ENCODE measurements around the gene GTF2E1.
"Not testable (repeated sequence)": the region's sequence is repeated elsewhere in the genome, so short reads cannot be mapped to it uniquely, and the experiment has no call there.

Gene GTF2E1

DNA sequence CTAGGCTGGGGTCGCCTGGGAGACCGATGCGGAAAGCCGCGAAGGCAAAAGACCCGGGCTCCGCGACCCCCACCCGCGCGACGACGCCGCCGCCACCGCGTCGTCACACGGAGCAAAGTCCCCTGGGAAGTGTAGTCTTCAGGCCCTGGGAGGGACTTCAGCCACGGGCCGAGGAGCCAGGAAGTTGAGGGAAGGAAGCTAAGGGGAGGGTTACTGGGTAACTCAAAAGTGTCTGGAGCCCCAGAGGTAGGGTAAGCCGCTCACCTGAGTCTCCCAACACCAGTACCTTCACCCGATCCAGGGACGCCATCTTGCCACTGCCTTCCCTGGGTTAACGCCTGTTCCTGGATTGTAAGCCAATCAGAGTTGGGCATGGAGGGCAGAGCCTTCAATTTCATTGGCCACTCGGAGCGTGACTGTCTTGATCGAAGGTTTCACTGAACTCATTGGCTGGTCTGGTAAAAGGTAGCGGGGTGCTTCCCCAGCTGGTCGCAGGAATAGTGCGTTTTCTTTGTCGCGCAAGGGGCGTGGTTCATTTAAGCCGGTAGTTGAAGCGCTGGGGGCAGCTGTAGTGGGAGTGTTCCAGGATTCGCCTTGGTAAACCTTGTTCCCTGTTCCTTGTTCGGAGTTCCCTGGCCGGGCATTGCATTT lies at the start of gene GTF2E1, which contains the start of gene RABL3:
GTF2E1 (plus strand) TSS at position 547 of the 651 bp plus-strand sequence. CDS start 7,809 bp downstream, outside the sequence.
RABL3 (minus strand) TSS at position 319 of the 651 bp plus-strand sequence; CDS start at position 310, 9 bp downstream.
- peak; percentile 99 for DNase-seq

DNA sequence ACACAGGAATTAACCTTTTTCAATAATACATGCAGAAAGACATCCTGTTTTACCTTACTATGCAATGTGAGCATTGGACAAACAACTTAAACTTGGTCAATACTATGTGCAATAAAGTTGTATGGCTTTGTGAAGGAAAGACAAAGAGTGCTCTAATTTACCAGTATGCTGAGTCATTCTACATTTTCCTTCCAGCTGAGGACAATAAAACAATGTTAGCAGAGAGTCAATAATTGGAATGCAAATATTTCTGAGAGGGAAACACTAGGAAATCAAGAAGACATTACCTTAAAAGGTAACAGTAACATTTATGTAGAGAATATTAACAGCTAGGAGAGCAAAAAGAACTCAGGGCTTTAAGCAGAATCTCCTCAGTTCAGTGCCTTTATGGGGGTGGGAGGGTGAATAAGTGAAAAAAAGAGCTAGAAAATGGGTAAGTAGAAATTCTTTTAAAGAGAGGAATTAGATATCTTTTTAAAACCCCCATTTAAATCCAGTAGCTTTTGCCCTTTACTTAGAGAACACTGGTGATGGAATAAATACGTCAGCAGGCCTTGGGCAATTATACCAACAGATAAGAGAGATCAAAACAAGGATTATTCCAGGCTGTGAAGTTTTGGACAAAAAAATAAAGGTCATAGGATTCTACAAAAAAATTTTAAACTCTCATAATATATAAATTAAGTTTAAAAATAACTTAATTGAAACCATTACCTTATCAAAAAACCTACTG lies 48.9 kb upstream of the GTF2E1 start:
- DNase-seq = peak; percentile 57

DNA sequence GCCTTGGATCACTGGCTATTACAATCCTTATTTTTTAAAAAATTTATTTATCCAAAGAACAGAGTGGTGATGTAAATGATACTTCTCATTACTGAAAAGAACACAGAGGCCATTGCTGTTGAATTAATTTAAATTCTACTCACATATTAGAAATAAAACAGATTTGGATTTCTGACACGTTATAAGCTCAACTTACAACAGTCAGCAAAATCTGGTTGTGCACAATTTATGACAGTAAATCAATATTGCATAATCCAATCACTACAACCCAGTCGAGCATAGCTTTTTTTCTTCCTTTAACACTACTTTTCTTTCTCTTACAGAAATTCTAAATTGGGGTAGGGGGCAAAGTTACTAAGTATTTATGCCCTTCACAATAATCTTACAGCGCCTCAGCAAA lies 43.2 kb upstream of the GTF2E1 start:
- no peak for DNase-seq

DNA sequence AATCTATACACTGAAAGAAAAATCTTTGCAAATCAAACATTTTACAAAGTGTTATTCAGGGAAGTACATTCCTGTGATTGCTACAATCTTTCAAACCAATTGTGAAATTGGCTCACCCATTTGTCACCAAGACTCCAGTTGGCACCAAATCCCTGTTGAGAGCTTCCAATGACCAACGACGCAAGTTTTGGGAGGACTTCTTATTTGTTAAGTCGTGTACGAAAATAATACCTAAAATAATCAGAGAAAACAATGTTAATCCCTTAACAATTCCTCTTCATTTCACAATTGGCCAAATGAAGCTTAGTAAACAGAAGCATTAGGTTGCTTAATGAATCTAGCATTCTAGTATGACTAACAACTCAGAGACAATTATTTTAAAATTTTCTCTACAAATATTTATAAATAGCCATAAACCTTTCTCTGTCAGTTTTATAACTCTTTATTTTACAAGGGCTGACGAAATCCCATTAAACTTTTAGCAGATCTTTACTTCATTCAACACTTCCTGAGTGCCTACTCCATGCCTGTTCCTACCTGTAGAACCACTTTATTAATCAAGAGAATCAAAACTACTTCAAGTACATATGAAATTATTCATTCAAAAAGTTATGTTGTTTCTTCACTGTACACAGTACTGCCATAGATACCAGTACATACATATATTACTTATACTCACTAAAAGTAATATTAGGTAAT lies 36.5 kb upstream of the GTF2E1 start:
- DNase-seq = peak; percentile 6

DNA sequence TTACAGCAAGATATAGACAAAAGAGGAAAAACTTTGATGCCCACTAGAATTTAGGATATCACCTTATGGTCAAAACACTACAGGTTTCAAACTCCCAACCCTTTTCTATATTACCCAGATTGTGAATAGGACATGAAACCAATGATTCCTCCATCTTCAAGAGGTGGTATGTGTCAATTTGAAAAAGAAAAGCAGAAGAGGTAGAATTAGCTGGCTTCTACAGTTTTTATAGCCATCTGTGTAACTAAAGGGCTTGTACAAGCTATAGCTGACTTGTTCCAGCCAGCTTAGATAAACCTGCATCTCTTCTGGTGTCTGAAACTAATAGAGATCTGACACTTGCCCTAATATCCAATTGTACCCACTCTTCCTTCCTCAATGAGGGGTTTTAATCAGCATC lies 35.6 kb upstream of the GTF2E1 start:
- no peak for DNase-seq

DNA sequence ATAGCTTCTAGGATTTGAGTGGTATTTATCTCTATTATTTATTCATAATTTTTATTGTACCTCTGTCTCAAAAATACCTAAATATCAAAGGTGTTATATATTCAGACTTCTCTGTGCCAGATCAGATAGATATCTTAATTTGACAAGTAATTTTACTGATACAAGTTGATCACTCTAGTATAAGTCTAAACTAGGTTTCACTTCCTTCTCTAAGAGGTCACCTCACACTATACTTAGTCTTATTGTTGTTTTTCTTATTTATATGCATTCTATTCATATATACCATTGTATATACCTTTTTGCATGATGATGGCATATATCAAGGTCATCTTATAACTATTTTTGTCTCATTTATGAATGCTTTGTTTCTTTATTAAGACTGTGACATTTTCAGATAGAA lies 34.1 kb upstream of the GTF2E1 start:
- DNase-seq = no peak

DNA sequence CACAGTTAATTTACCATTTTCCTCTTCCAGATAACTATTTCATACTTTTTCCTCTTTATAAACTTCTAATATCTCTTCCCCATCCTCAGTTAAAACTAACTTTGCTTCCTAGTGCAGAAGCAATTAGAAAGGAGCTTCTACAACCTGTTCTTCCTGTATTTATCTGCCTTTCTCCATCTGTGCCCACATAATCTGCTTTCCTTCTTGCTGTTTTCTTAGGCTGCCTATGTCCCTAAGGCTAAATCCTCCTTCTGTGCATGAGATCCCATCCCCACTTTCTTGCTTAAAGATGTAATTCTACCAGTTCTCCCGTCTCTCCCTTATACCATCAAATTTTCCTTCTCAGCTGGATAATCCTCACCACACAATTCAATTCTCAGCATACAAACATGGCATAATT lies 32.2 kb upstream of the GTF2E1 start:
- DNase-seq = no peak

DNA sequence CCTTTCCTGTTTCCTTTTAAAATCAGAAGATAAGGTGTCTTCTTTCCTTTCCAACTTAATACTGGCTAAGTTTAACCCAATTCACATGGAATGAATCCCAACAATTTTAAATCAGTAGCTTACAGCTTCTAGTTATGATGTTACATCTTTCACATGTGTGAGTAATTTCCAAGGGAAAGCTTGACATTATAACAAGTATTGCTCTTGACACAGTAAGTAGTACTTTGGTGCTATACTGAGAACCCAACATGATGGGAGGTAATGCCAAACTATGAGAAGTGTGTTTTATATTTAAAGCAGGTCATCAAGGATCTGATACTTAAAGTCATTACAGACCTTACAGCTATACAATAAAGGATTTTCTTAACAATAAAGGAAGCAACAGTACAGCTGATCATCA lies 29.3 kb upstream of the GTF2E1 start:
- no peak for DNase-seq

DNA sequence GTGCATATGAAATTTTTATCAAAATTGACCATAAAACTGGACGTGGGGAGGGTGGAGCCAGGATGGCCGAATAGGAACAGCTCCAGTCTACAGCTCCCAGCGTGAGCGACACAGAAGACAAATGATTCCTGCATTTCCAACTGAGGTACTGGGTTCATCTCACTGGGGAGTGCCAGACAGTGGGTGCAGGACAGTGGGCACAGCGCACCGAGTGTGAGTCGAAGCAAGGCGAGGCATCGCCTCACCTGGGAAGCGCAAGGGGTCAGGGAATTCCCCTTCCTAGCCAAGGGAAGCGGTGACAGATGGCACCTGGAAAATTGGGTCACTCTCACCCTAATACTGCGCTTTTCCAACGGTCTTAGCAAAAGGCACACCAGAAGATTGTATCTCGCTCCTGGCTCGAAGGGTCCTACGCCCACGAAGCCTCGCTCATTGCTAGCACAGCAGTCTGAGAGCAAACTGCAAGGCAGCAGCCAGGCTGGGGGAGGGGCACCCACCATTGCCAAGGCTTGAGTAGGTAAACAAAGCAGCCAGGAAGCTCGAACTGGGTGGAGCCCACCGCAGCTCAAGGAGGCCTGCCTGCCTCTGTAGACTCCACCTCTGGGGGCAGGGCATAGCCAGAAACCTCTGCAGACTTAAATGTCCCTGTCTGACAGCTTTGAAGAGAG lies 23.2 kb upstream of the GTF2E1 start:
- DNase-seq = not testable (repeated sequence)

DNA sequence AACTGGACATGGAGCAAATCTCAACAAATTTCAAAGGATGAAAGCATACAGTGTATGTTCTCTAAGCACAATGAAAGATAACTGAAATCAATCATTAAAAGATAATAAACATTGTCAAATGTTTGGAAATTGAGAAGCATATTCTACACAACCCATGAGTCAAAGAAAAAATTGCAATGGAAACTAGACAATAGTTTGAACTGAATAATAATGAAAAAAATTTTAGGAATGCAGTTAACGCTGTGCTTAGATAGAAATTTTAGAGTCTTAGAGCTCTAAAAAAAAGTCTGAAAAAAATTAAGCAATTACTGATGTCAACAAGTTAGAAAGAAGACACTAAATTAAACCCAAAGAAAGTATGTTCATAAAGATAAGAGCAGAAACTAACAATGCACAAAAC lies 15.8 kb upstream of the GTF2E1 start:
- DNase-seq = peak; percentile 35

DNA sequence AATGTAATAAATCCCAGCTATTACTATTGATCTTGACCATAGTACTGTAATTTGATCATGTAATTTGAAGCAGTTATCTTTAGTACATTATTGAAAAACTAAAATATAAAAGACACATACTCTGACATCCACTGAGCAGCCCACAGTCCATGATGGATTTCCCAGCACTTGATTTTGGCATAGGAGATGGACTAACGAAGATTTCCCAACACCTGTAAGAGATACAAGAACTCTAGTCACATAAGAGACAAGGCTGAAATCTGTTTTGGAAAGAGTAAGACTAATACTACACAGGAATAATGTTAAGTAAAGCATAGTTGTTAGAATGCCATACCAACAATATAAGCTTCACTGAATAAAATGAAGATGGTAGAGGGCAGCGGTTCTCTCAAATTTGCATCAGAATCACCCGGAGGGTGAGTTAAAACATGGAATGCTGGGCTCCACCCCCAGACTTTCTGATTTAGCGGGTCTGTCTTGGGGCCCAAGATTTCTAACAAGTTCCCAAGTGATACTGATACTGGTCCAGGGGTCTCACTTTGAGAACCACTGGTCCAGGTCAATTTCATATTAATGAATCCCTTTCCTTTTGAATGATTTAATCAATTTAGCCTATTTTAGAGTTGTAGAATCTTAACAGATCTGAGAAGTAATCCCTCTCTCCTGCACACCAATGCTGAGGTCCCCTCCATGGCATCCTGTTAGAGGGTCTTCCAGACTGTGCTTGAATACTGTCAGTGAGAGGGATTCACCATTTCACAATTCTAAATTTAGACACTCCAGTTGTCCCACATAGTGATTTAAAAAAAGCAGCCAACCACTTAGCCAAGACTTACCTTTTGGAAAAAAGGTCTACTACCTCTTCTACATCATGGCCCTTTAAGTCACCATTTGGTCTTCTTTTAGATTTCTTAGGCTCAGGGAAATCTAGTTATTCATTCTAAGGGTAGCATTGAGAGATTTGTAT lies 11.7 kb upstream of the GTF2E1 start:
- DNase-seq = no peak

DNA sequence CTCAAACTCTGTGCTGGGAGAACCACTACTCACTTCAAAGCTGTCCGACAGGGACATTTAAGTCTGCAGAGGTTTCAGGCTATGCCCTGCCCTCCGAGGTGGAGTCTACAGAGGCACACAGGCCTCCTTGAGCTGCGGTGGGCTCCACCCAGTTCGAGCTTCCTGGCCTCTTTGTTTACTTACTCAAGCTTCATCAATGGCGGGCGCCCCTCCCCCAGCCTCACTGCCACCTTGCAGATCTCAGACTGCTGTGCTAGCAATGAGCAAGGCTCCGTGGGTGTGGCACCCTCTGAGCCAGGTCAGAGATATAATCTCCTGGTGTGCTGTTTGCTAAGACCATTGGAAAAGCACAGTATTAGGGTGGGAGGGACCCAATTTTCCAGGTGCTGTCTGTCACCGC lies 4.5 kb upstream of the GTF2E1 start:
- not testable (repeated sequence) for DNase-seq

DNA sequence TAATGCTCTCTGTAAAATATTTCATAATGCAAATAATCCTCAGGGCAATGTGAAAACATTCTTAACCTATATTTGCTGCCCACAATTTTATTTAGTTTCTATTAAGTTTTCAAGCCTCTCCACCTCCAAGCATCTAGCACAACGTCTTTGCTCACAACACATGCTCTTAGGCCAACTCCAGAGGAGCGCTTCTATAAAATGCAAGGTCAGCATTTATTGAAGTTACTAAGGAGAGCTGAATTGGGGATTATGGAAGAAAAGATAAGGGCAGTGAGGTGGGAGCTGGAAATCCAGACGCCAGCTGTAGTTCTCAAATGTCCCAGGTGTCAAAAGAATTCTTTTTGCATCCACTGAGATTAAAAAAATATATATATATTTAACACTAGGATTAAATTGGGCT lies 1.2 kb upstream of the GTF2E1 start:
- no peak for DNase-seq

DNA sequence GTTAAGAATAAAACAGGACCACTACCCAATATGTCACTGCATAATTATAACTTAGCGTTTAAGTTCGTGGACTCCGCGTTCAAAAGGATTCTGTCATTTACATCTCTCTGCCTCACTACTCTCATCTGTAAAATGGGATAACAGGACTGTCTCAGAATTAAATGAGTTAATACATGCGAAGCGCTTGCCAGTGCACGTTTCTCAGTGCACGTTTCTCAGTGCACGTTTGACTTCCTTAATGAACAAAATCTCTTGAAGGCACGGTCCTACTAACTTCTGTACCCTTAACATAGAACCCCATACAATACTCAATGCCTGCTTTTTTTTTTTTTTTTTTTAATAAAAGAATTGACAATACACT lies 727 bp upstream of the GTF2E1 start:
- peak; percentile 23 for DNase-seq

DNA sequence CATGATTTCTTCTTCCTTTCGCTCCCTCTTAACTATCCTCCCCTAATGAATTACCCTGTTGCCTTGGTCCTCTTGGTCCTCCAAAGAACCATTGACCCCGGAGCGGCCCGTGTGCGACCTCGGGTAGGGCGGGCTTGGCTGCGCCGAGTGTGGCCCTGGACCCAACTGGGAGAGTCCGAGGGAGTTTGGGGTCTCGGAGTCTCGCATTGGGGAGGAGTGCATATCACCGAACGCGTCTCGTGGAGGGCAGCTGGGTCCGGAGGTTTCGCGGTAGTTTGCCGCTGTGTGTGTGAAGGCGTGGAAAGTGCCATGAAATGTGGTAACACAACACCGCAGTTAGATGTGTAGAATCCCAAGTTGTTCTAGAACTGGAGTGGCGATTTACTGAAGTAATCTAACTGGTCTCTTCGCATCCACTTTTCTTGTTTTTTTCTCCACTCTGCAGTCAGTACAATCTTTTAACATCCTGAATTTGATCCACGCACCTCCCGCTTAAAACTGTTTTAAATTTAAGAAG lies 363 bp downstream of the GTF2E1 start:
- DNase-seq = peak; percentile 39

DNA sequence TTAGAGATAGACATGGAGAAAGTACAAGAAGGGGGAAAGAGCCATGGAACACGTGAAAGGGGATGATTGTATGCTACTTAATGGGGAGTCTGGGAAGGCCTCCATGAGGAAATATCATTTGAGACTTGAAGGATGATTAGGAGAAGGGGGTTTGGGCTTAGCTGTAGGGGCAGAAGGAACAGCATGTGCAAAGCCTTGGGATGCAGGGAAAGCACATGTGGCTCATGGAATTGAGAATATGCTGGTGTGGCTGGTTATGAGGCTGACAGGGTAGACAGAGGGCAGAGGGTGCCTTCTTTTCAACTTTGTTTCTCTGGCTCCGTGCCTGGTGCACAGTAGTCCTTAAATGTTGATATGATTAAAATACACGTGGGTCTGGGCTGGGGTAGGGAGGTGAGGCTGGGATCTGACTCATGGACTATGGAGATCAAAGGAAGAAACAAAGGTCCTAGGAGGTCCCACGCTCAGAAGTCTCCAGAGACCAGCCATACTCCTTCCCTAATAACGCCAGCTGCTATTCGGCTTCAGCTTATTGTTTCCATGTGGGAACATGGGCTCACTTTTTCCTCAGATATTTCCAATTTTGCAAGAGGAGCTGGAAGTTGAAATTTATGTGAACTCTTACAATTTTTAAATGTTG lies 1.1 kb downstream of the GTF2E1 start:
- DNase-seq = no peak

DNA sequence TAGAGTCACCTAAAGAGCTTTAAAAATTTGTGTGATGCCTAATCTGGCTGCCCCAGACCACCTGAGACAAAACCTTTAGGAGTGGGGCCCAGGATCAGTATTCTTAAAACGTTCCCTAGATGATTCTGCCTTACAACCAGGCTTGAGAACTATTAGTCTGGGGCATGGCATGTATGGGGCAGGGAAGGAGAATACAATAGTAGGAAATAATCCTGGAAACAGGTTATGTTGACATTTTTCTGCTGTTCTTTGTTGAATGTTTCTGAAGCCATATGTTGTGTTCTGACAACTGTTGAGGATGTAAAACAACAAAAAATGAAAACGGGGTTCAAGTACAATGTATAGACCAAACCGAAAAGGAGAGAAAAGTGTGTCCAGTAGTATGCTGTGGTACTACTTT lies 2.9 kb downstream of the GTF2E1 start:
- no peak for DNase-seq

DNA sequence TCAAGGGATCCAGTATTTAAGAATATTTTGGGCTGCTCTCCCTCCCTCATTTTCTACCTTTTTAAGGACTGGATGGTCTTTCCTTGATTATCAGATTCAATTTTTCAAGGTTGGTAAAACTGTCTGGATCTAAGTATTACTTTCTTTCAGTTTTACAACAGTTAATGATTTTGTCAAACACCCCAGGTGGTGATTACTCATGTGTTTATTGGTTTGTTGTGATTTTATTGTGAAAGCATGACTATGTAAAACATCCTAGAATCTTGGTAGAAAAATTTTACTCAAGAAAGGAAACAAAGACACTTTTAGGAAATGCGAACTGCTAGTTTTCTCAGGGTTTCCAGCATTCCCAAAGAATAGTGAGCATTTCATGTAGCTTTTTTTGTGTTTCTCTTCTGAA lies 7.3 kb downstream of the GTF2E1 start:
- peak; percentile 29 for DNase-seq

DNA sequence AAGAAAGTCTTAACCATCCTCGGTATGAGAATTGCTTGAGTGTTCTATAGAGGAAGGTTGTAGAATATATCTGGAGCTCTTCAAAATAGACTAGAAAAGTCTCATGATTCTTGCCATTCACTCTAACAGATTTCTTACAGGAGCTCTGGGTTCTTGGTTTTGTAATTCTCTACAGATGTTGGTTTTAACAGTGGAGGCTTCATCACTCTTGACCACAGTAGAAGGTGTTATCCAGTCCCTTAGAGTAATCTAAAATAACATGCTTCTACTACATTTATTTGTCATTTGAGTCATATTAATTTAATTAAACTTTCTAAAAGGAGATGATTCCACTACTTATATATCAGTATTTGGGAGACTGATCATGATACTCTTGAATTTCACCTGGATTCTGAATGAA lies 9.7 kb downstream of the GTF2E1 start:
- no peak for DNase-seq

DNA sequence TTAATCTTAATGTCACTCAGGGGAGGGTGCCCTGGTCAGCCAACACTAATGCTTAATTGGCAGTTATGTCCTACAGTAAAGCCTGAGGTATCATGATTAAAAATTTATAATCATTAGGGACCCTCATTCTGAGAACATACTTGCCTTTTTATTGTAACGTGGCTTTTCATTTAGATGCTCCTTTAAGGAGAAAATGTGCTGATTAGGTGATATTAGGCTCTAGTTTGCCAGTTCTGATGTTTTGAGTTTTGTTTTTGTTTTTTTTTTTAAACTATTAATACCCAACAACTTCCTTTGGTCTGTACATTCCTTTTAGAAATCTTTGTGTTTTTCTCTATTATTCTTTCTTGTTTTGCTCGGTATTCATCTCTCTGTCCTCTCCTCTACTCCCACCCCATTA lies 10.3 kb downstream of the GTF2E1 start:
- no peak for DNase-seq

DNA sequence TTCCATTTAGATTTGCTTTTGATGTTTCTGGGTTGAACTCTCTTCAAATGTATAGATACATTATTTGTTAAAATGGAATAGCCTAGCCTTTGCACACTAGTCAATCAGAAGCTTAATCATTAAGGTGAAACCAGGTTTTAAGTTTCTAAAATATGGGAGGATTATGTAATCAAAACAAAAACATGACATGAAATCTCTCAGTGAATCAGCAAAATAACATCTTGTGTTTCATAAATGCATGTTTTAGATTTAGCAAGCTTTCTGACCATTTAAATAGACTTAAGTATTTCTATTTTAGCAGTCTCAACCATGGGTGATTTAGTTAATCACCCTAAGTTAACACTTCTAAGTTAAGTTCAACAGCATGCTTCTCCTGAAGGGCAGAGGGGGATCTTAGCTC lies 11.3 kb downstream of the GTF2E1 start:
- peak; percentile 32 for DNase-seq
